Measurements from ENCODE around the gene SACM1L.
"Not testable (repeated sequence)": the region's sequence is repeated elsewhere in the genome, so short reads cannot be mapped to it uniquely, and the experiment has no call there.

Gene SACM1L

GRCh38 chr3:45749880-45750279 is 60.7 kb downstream of the SACM1L start:
- FAIRE-seq (no peak), DNase-seq (ENCODE audit: insufficient read length) (no peak)
- TF ChIP-seq POLR2AphosphoS5 (IDR thresholded peaks at IDR 0.05; ENCODE audit: low read depth, low read length), result no peak

GRCh38 chr3:45751537-45752242 is 62.5 kb downstream of the SACM1L start:
- TF ChIP-seq TAF1 (IDR thresholded peaks at IDR 0.05; ENCODE audit: borderline replicate concordance, low read depth, low read length) (no peak), POLR2A (IDR thresholded peaks at IDR 0.05; ENCODE audit: low read depth, low read length) (no peak), POLR2AphosphoS5 (IDR thresholded peaks at IDR 0.05; ENCODE audit: low read depth, low read length) (no peak)
- FAIRE-seq (no peak), DNase-seq (ENCODE audit: insufficient read length) (no peak)

GRCh38 chr3:45753095-45753494 is 63.9 kb downstream of the SACM1L start:
- DNase-seq (ENCODE audit: insufficient read length), result no peak
- TF ChIP-seq POLR2AphosphoS5 (IDR thresholded peaks at IDR 0.05; ENCODE audit: low read depth, low read length) (no peak), POLR2A (IDR thresholded peaks at IDR 0.05; ENCODE audit: low read depth, low read length) (no peak), TAF1 (IDR thresholded peaks at IDR 0.05; ENCODE audit: borderline replicate concordance, low read depth, low read length) (no peak)
- no peak for FAIRE-seq

GRCh38 chr3:45754461-45754860 is 65.3 kb downstream of the SACM1L start:
- FAIRE-seq (no peak), DNase-seq (ENCODE audit: insufficient read length) (no peak)
- TF ChIP-seq TAF1 (IDR thresholded peaks at IDR 0.05; ENCODE audit: borderline replicate concordance, low read depth, low read length) (no peak), POLR2A (IDR thresholded peaks at IDR 0.05; ENCODE audit: low read depth, low read length) (no peak), POLR2AphosphoS5 (IDR thresholded peaks at IDR 0.05; ENCODE audit: low read depth, low read length) (no peak)

- TF ChIP-seq POLR2A (IDR thresholded peaks at IDR 0.05; ENCODE audit: low read depth, low read length) (no peak), POLR2AphosphoS5 (IDR thresholded peaks at IDR 0.05; ENCODE audit: low read depth, low read length) (no peak)
- DNase-seq (ENCODE audit: insufficient read length) (no peak), FAIRE-seq (no peak)
Measured at GRCh38 chr3:45756055-45756454, 66.9 kb downstream of the SACM1L start.

GRCh38 chr3:45757141-45757540 is 67.9 kb downstream of the SACM1L start:
- FAIRE-seq; DNase-seq (ENCODE audit: insufficient read length): not testable (repeated sequence)

- FAIRE-seq (no peak), DNase-seq (ENCODE audit: insufficient read length) (no peak)
Measured at GRCh38 chr3:45758871-45759270, 69.7 kb downstream of the SACM1L start.

GRCh38 chr3:45759851-45760250 is 70.7 kb downstream of the SACM1L start:
- DNase-seq (ENCODE audit: insufficient read length) (no peak), FAIRE-seq (no peak)
- TF ChIP-seq POLR2AphosphoS5 (IDR thresholded peaks at IDR 0.05; ENCODE audit: low read depth, low read length) (no peak), POLR2A (IDR thresholded peaks at IDR 0.05; ENCODE audit: low read depth, low read length) (no peak), TAF1 (IDR thresholded peaks at IDR 0.05; ENCODE audit: borderline replicate concordance, low read depth, low read length) (no peak)

More at GRCh38 chr3:45758871-45759270, 69.7 kb downstream of the SACM1L start:
- TF ChIP-seq POLR2A (IDR thresholded peaks at IDR 0.05; ENCODE audit: low read depth, low read length) (no peak), TAF1 (IDR thresholded peaks at IDR 0.05; ENCODE audit: borderline replicate concordance, low read depth, low read length) (no peak), POLR2AphosphoS5 (IDR thresholded peaks at IDR 0.05; ENCODE audit: low read depth, low read length) (no peak)

- FAIRE-seq (peak; percentile 76), DNase-seq (ENCODE audit: insufficient read length) (peak; percentile 72)
- TF ChIP-seq POLR2AphosphoS5 (IDR thresholded peaks at IDR 0.05; ENCODE audit: low read depth, low read length) (no peak), TAF1 (IDR thresholded peaks at IDR 0.05; ENCODE audit: borderline replicate concordance, low read depth, low read length) (no peak), POLR2A (IDR thresholded peaks at IDR 0.05; ENCODE audit: low read depth, low read length) (no peak)
Measured at GRCh38 chr3:45760878-45761711, 71.9 kb downstream of the SACM1L start.

- DNase-seq (ENCODE audit: insufficient read length) (no peak), FAIRE-seq (no peak)
- TF ChIP-seq POLR2A (IDR thresholded peaks at IDR 0.05; ENCODE audit: low read depth, low read length) (no peak), TAF1 (IDR thresholded peaks at IDR 0.05; ENCODE audit: borderline replicate concordance, low read depth, low read length) (no peak), POLR2AphosphoS5 (IDR thresholded peaks at IDR 0.05; ENCODE audit: low read depth, low read length) (no peak)
Measured at GRCh38 chr3:45761831-45762230, 72.6 kb downstream of the SACM1L start.

GRCh38 chr3:45762647-45763302 is 73.6 kb downstream of the SACM1L start:
- no peak for FAIRE-seq

GRCh38 chr3:45763303-45763675 is 74.1 kb downstream of the SACM1L start:
- no peak for DNase-seq (ENCODE audit: insufficient read length)
- no peak for TF ChIP-seq POLR2A (IDR thresholded peaks at IDR 0.05; ENCODE audit: low read depth, low read length)
- TF ChIP-seq POLR2AphosphoS5 (IDR thresholded peaks at IDR 0.05; ENCODE audit: low read depth, low read length), result no peak
- TF ChIP-seq TAF1 (IDR thresholded peaks at IDR 0.05; ENCODE audit: borderline replicate concordance, low read depth, low read length), result no peak
- no peak for FAIRE-seq

More at GRCh38 chr3:45762647-45763302, 73.6 kb downstream of the SACM1L start:
- TF ChIP-seq TAF1 (IDR thresholded peaks at IDR 0.05; ENCODE audit: borderline replicate concordance, low read depth, low read length) (no peak), POLR2AphosphoS5 (IDR thresholded peaks at IDR 0.05; ENCODE audit: low read depth, low read length) (no peak), POLR2A (IDR thresholded peaks at IDR 0.05; ENCODE audit: low read depth, low read length) (no peak)
- no peak for DNase-seq (ENCODE audit: insufficient read length)
